Measurements from ENCODE around the gene NDEL1. TPM values are rescaled to one million over a fixed set of nuclear protein-coding genes. Genes with fewer than 3 reads are reported as not detected.

NDEL1 gene
- total and polyA plus RNA-seq, 2 donors (not counting 3 experiments of a cell fraction or from before 2014, with no cell fraction given): 60.0 to 87.4 TPM

DNA sequence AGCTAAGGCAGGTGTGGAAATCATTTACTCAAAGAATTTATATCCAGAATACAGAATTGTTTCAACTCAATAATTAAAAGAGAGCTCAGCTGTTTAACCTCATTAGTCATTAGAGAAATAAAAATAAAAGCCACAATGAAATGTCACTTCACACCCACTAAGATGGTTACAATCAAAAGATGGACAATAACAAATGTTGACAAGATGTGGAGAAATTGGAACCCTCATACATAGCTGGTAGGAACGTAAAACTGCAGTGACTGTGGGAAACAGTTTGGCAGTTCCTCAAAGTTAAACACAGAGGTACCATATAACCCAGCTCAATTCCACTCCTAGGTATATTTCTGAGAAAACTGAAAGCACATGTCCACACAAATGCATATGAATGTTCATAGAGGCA, 49.8 kb downstream of the NDEL1 start:
- intact Hi-C loops (cut with micrococcal nuclease) (no loop called here), dilution Hi-C loops (cut with MboI; ENCODE audit: extremely low pct_ligation_motif_present, low sequenced_read_pairs) (no loop called here)
- H3K27ac ChIP-seq (ENCODE audit: insufficient read depth, low read depth, low read length): no peak overlapping the region
- TF ChIP-seq, protein P1, sequence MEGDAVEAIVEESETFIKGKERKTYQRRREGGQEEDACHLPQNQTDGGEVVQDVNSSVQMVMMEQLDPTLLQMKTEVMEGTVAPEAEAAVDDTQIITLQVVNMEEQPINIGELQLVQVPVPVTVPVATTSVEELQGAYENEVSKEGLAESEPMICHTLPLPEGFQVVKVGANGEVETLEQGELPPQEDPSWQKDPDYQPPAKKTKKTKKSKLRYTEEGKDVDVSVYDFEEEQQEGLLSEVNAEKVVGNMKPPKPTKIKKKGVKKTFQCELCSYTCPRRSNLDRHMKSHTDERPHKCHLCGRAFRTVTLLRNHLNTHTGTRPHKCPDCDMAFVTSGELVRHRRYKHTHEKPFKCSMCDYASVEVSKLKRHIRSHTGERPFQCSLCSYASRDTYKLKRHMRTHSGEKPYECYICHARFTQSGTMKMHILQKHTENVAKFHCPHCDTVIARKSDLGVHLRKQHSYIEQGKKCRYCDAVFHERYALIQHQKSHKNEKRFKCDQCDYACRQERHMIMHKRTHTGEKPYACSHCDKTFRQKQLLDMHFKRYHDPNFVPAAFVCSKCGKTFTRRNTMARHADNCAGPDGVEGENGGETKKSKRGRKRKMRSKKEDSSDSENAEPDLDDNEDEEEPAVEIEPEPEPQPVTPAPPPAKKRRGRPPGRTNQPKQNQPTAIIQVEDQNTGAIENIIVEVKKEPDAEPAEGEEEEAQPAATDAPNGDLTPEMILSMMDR (IDR thresholded peaks at IDR 0.05; ENCODE audit: extremely low read depth in 1 of 2, insufficient read depth in 1 of 2, low read depth in 1 of 2, low read length in 2 of 2): no peak
- TF ChIP-seq POLR2AphosphoS5 (IDR thresholded peaks at IDR 0.05; ENCODE audit: insufficient read depth, low read depth, low read length) (no peak), FOS (IDR thresholded peaks at IDR 0.05; ENCODE audit: borderline replicate concordance, insufficient read depth, low read length) (no peak), GATA2 (IDR thresholded peaks at IDR 0.05; ENCODE audit: insufficient read depth, insufficient read length, low read depth, low read length) (no peak), EZH2 (IDR thresholded peaks at IDR 0.05; ENCODE audit: borderline replicate concordance, low read depth, low read length, severe bottlenecking) (no peak), MYC (IDR thresholded peaks at IDR 0.05; ENCODE audit: low read depth, low read length) (no peak), JUN (IDR thresholded peaks at IDR 0.05; ENCODE audit: borderline replicate concordance, insufficient read depth, insufficient read length, low read depth) (no peak), POLR2A (IDR thresholded peaks at IDR 0.05; ENCODE audit: low read depth, low read length) (no peak)
- TF ChIP-seq, protein P2, sequence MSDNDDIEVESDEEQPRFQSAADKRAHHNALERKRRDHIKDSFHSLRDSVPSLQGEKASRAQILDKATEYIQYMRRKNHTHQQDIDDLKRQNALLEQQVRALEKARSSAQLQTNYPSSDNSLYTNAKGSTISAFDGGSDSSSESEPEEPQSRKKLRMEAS (IDR thresholded peaks at IDR 0.05; ENCODE audit: insufficient read depth, insufficient read length): no peak
- BruUV-seq (replicated peaks): no TSS peak
- no peak for DNase-seq (ENCODE audit: low read depth, low spot score)
- no peaks in the 10 kb centered on the region for H4K20me1 ChIP-seq (replicated peaks; ENCODE audit: control insufficient read depth, extremely low read depth, insufficient read depth, low read length)
- H3K79me2 ChIP-seq (ENCODE audit: control insufficient read depth, insufficient read depth, low read length): no peaks in the 10 kb centered on the region
- no peaks in the 10 kb centered on the region for H3K27me3 ChIP-seq (ENCODE audit: control insufficient read depth in 2 of 2, insufficient read depth in 2 of 2, low read length in 2 of 2)
- peaks cover 22 to 57% of the 10 kb centered on the region in 2 experiments for H3K36me3 ChIP-seq (ENCODE audit: control insufficient read depth in 2 of 2, extremely low read depth in 1 of 2, insufficient read depth in 2 of 2, low read length in 2 of 2)
- H3K4me2 ChIP-seq (ENCODE audit: insufficient read depth, low read length): no peak overlapping the region
- H3K9ac ChIP-seq (replicated peaks; ENCODE audit: extremely low read depth, insufficient read depth, low read length): no peak overlapping the region
- no peaks in the 10 kb centered on the region for H3K4me1 ChIP-seq (ENCODE audit: control insufficient read depth, extremely low read depth, insufficient read depth, low read length)
- POLR2A ChIA-PET: no interaction called here
- no peaks in the 10 kb centered on the region for H3K9me3 ChIP-seq (replicated peaks; ENCODE audit: control insufficient read depth, insufficient read depth, low read length)
- CTCF ChIA-PET: interaction anchor here (0.6 to 1.2 kb wide), 2 partner anchors 126 to 260 kb away, joined by 3 read pairs; no protein-coding TSS in a partner anchor
- H3K9me1 ChIP-seq (replicated peaks; ENCODE audit: control insufficient read depth, extremely low read depth, insufficient read depth, low read length): no peaks in the 10 kb centered on the region
- FAIRE-seq: no peak
- H3K4me3 ChIP-seq (replicated peaks in 1 of 3; ENCODE audit: insufficient read depth in 1 of 3, low read depth in 1 of 3, low read length in 3 of 3): no peak overlapping the region
- no peak overlapping the region for H2AFZ ChIP-seq (ENCODE audit: low read depth, low read length)
